Lower lobe of right lung (tissue), 2 donors: Measurements from ENCODE around the gene CKM. TPM values are rescaled to one million over a fixed set of nuclear protein-coding genes. Genes with fewer than 3 reads are reported as not detected.

Experiments used
- ATAC-seq, 2 donors: fragments of 200-7000 bp; cut with Tn5 transposase; one replicate each; pipeline ENCODE4 v1.9.1; 2020 to 2022; ENCODE audit warnings: mild to moderate bottlenecking in 2 of 2, moderate library complexity in 2 of 2
- DNase-seq: peaks from one replicate; pipeline ENCODE4 v3.0.0-alpha.2; 2020
- H3K27ac ChIP-seq: fragments of 200-600 bp; one replicate; pipeline ENCODE4 v1.8.0; 2022
- H3K27me3 ChIP-seq: fragments of 200-600 bp; one replicate; pipeline ENCODE4 v1.8.0; 2022; ENCODE audit warnings: low read depth
- H3K36me3 ChIP-seq: fragments of 200-600 bp; one replicate; pipeline ENCODE4 v1.8.0; 2022; ENCODE audit warnings: mild to moderate bottlenecking
- H3K4me1 ChIP-seq: fragments of 200-600 bp; one replicate; pipeline ENCODE4 v1.8.0; 2022
- H3K4me3 ChIP-seq: fragments of 200-600 bp; one replicate; pipeline ENCODE4 v1.8.0; 2022; ENCODE audit warnings: mild to moderate bottlenecking
- H3K9me3 ChIP-seq: fragments of 200-600 bp; one replicate; pipeline ENCODE4 v1.8.0; 2022
- CTCF ChIP-seq: fragments of 200-600 bp; IDR thresholded peaks from one replicate; pipeline ENCODE4 v1.8.0; 2022; ENCODE audit warnings: antibody characterized with exemption, mild to moderate bottlenecking
- intact Hi-C: fragments of 100-400 bp; cut with DNase I; formaldehyde crosslinking; loops from one replicate; pipeline ENCODE4 v1.11.0; 2022
- total RNA-seq: library from RNA; stranded (reverse); fragmentation: NEBNext Ultra II Directional; extraction: Animal tissue kit (Norgen Biotek cat#: 25700); gene quantifications from one replicate; pipeline ENCODE4 v1.2.1, GENCODE V29; 2021
- donor health status: DM: no; HTN: yes; CAD: no; lungs with severe emphysema.

The CKM gene
- total RNA-seq, 1 donor from 2014 or later, result 0.24 TPM

GRCh38 chr19:45296355-45296754, 26.3 kb downstream of the CKM start:
- Histone ChIP-seq H3K27ac (no peak overlapping the region), H3K36me3 (peaks cover 58% of the 10 kb centered on the region), H3K27me3 (no peaks in the 10 kb centered on the region), H3K4me1 (no peaks in the 10 kb centered on the region), H3K4me3 (no peak overlapping the region), H3K9me3 (no peaks in the 10 kb centered on the region)
- no peak for DNase-seq
- intact Hi-C loops, result no loop called here
- TF ChIP-seq CTCF, result no peak
- ATAC-seq, result peak in 1 of 2 donors; percentile 31

- no peak for DNase-seq
- TF ChIP-seq CTCF, result no peak
- Histone ChIP-seq H3K27ac (no peak overlapping the region), H3K9me3 (no peaks in the 10 kb centered on the region), H3K27me3 (no peaks in the 10 kb centered on the region), H3K36me3 (peaks cover 60% of the 10 kb centered on the region), H3K4me1 (no peaks in the 10 kb centered on the region), H3K4me3 (no peak overlapping the region)
- ATAC-seq, result no peak
- intact Hi-C loops, result no loop called here
These were observed 26.8 kb downstream of the CKM start for GRCh38 chr19:45295873-45296272.

GRCh38 chr19:45294291-45295029, 28.2 kb downstream of the CKM start:
- Histone ChIP-seq H3K27me3 (no peaks in the 10 kb centered on the region), H3K4me3 (no peak overlapping the region), H3K27ac (no peak overlapping the region), H3K4me1 (no peaks in the 10 kb centered on the region), H3K9me3 (no peaks in the 10 kb centered on the region), H3K36me3 (peaks cover 60% of the 10 kb centered on the region)
- TF ChIP-seq CTCF, result no peak
- no peak for DNase-seq
- peak in 1 of 2 donors; percentile 7 for ATAC-seq
- intact Hi-C loops, result no loop called here

GRCh38 chr19:45293682-45294081, 29.0 kb downstream of the CKM start:
- Histone ChIP-seq H3K27me3 (no peaks in the 10 kb centered on the region), H3K4me1 (no peaks in the 10 kb centered on the region), H3K9me3 (no peaks in the 10 kb centered on the region), H3K36me3 (peaks cover 61% of the 10 kb centered on the region), H3K4me3 (no peak overlapping the region), H3K27ac (no peak overlapping the region)
- no peak for TF ChIP-seq CTCF
- DNase-seq (no peak), ATAC-seq (no peak)
- intact Hi-C loops, result no loop called here

- TF ChIP-seq CTCF, result no peak
- Histone ChIP-seq H3K36me3 (peaks cover 69% of the 10 kb centered on the region), H3K4me1 (no peaks in the 10 kb centered on the region), H3K27me3 (no peaks in the 10 kb centered on the region), H3K27ac (no peak overlapping the region), H3K9me3 (no peaks in the 10 kb centered on the region), H3K4me3 (no peak overlapping the region)
- no peak for ATAC-seq
- intact Hi-C loops, result no loop called here
- DNase-seq, result no peak
These were observed 30.8 kb downstream of the CKM start for GRCh38 chr19:45291834-45292233.
